Measurements from ENCODE around the gene IGSF8.
"Not testable (repeated sequence)": the region's sequence is repeated elsewhere in the genome, so short reads cannot be mapped to it uniquely, and the experiment has no call there.

- not testable (repeated sequence) for TF ChIP-seq ESRRA (CRISPR knock-in tag; IDR thresholded peaks at IDR 0.05; ENCODE audit: borderline replicate concordance); CDX4 (CRISPR knock-in tag; IDR thresholded peaks at IDR 0.05; ENCODE audit: borderline replicate concordance); ZNF263 (CRISPR knock-in tag; IDR thresholded peaks at IDR 0.05; ENCODE audit: low read depth); ZBTB43 (CRISPR knock-in tag; IDR thresholded peaks at IDR 0.05); ARID4B (CRISPR knock-in tag; IDR thresholded peaks at IDR 0.05; ENCODE audit: borderline replicate concordance); TCF7 (CRISPR knock-in tag; IDR thresholded peaks at IDR 0.05; ENCODE audit: low read depth); ZNF281 (CRISPR knock-in tag; IDR thresholded peaks at IDR 0.05); CTCF (IDR thresholded peaks at IDR 0.05); E2F4 (CRISPR knock-in tag; IDR thresholded peaks at IDR 0.05; ENCODE audit: borderline replicate concordance, low read depth); IRF1 (CRISPR knock-in tag; IDR thresholded peaks at IDR 0.05); FOXK1 (CRISPR knock-in tag; IDR thresholded peaks at IDR 0.05); ATF2 (CRISPR knock-in tag; IDR thresholded peaks at IDR 0.05; ENCODE audit: borderline replicate concordance, low read depth); GABPB1 (CRISPR knock-in tag; IDR thresholded peaks at IDR 0.05)
These were observed 48.2 kb downstream of the IGSF8 start for GRCh38 chr1:160050182-160050581.

Data from WTC11 (cell line).